Measurements from ENCODE around the gene BRD3.
A peak's percentile ranks its signal among the peaks of the same experiment; 100 is the strongest.
"Not testable (repeated sequence)": the region's sequence is repeated elsewhere in the genome, so short reads cannot be mapped to it uniquely, and the experiment has no call there.

Gene BRD3

GRCh38 chr9:133991214-133991921 lies 76.5 kb downstream of the BRD3 start:
- peaks cover 5% of the 10 kb centered on the region for H3K4me1 Mint-ChIP-seq (ENCODE audit: low read depth)
- no peaks in the 10 kb centered on the region for H3K9me3 Mint-ChIP-seq (ENCODE audit: low read depth)
- no peak overlapping the region for H3K27ac Mint-ChIP-seq
- no peaks in the 10 kb centered on the region for H3K27me3 Mint-ChIP-seq
- peak overlapping the region; percentile 54 for H3K4me3 Mint-ChIP-seq
- no peaks in the 10 kb centered on the region for H3K36me3 Mint-ChIP-seq

GRCh38 chr9:133990366-133991213 lies 77.2 kb downstream of the BRD3 start:
- Mint-ChIP-seq H3K27me3 (no peaks in the 10 kb centered on the region), H3K36me3 (no peaks in the 10 kb centered on the region), H3K9me3 (ENCODE audit: low read depth) (no peaks in the 10 kb centered on the region), H3K4me1 (ENCODE audit: low read depth) (peaks cover 5% of the 10 kb centered on the region), H3K27ac (no peak overlapping the region), H3K4me3 (peak overlapping the region; percentile 57)

GRCh38 chr9:133989625-133990365 lies 78.0 kb downstream of the BRD3 start:
- peaks cover 5% of the 10 kb centered on the region for H3K4me1 Mint-ChIP-seq (ENCODE audit: low read depth)
- H3K9me3 Mint-ChIP-seq (ENCODE audit: low read depth) = no peaks in the 10 kb centered on the region
- H3K36me3 Mint-ChIP-seq = no peaks in the 10 kb centered on the region
- no peak overlapping the region for H3K27ac Mint-ChIP-seq
- H3K4me3 Mint-ChIP-seq = peak overlapping the region; percentile 53
- H3K27me3 Mint-ChIP-seq = no peaks in the 10 kb centered on the region

- H3K4me1 Mint-ChIP-seq (ENCODE audit: low read depth); H3K36me3 Mint-ChIP-seq; H3K4me3 Mint-ChIP-seq; H3K27ac Mint-ChIP-seq; H3K9me3 Mint-ChIP-seq (ENCODE audit: low read depth); H3K27me3 Mint-ChIP-seq: not testable (repeated sequence)
These were observed 79.1 kb downstream of the BRD3 start for GRCh38 chr9:133988771-133989170.

- H3K9me3 Mint-ChIP-seq (ENCODE audit: low read depth) = no peaks in the 10 kb centered on the region
These were observed 79.7 kb downstream of the BRD3 start for GRCh38 chr9:133987946-133988665.

GRCh38 chr9:133987446-133987788 lies 80.4 kb downstream of the BRD3 start:
- Mint-ChIP-seq H3K36me3 (no peaks in the 10 kb centered on the region), H3K4me1 (ENCODE audit: low read depth) (peaks cover 2% of the 10 kb centered on the region), H3K27ac (no peak overlapping the region), H3K9me3 (ENCODE audit: low read depth) (no peaks in the 10 kb centered on the region), H3K27me3 (no peaks in the 10 kb centered on the region), H3K4me3 (no peak overlapping the region)

More at GRCh38 chr9:133987946-133988665, 79.7 kb downstream of the BRD3 start:
- Mint-ChIP-seq H3K4me3 (no peak overlapping the region), H3K36me3 (no peaks in the 10 kb centered on the region), H3K27me3 (no peaks in the 10 kb centered on the region), H3K27ac (no peak overlapping the region), H3K4me1 (ENCODE audit: low read depth) (peaks cover 2% of the 10 kb centered on the region)

GRCh38 chr9:133986774-133987445 lies 80.9 kb downstream of the BRD3 start:
- Mint-ChIP-seq H3K27me3 (no peaks in the 10 kb centered on the region), H3K27ac (no peak overlapping the region), H3K4me1 (ENCODE audit: low read depth) (peaks cover 2% of the 10 kb centered on the region), H3K4me3 (no peak overlapping the region), H3K9me3 (ENCODE audit: low read depth) (no peaks in the 10 kb centered on the region), H3K36me3 (no peaks in the 10 kb centered on the region)

- no peaks in the 10 kb centered on the region for H3K36me3 Mint-ChIP-seq
- no peaks in the 10 kb centered on the region for H3K9me3 Mint-ChIP-seq (ENCODE audit: low read depth)
- H3K4me1 Mint-ChIP-seq (ENCODE audit: low read depth) = peaks cover 2% of the 10 kb centered on the region
- no peak overlapping the region for H3K27ac Mint-ChIP-seq
- no peak overlapping the region for H3K4me3 Mint-ChIP-seq
- H3K27me3 Mint-ChIP-seq = no peaks in the 10 kb centered on the region
These were observed 81.8 kb downstream of the BRD3 start for GRCh38 chr9:133986061-133986460.

GRCh38 chr9:133982971-133983720 lies 84.7 kb downstream of the BRD3 start:
- no peaks in the 10 kb centered on the region for H3K27me3 Mint-ChIP-seq
- H3K36me3 Mint-ChIP-seq = no peaks in the 10 kb centered on the region
- no peak overlapping the region for H3K4me3 Mint-ChIP-seq
- H3K4me1 Mint-ChIP-seq (ENCODE audit: low read depth) = no peaks in the 10 kb centered on the region
- no peaks in the 10 kb centered on the region for H3K9me3 Mint-ChIP-seq (ENCODE audit: low read depth)
- no peak overlapping the region for H3K27ac Mint-ChIP-seq

GRCh38 chr9:133981958-133982681 lies 85.7 kb downstream of the BRD3 start:
- Mint-ChIP-seq H3K4me1 (ENCODE audit: low read depth) (no peaks in the 10 kb centered on the region), H3K27ac (no peak overlapping the region), H3K4me3 (no peak overlapping the region), H3K9me3 (ENCODE audit: low read depth) (no peaks in the 10 kb centered on the region), H3K36me3 (no peaks in the 10 kb centered on the region), H3K27me3 (no peaks in the 10 kb centered on the region)

GRCh38 chr9:133981589-133981957 lies 86.3 kb downstream of the BRD3 start:
- H3K4me1 Mint-ChIP-seq (ENCODE audit: low read depth) = no peaks in the 10 kb centered on the region
- no peaks in the 10 kb centered on the region for H3K27me3 Mint-ChIP-seq
- no peak overlapping the region for H3K4me3 Mint-ChIP-seq

GRCh38 chr9:133980864-133981588 lies 86.8 kb downstream of the BRD3 start:
- Mint-ChIP-seq H3K36me3 (no peaks in the 10 kb centered on the region), H3K4me1 (ENCODE audit: low read depth) (no peaks in the 10 kb centered on the region), H3K4me3 (no peak overlapping the region), H3K27ac (no peak overlapping the region), H3K27me3 (no peaks in the 10 kb centered on the region), H3K9me3 (ENCODE audit: low read depth) (no peaks in the 10 kb centered on the region)

More at GRCh38 chr9:133981589-133981957, 86.3 kb downstream of the BRD3 start:
- no peak overlapping the region for H3K27ac Mint-ChIP-seq
- no peaks in the 10 kb centered on the region for H3K9me3 Mint-ChIP-seq (ENCODE audit: low read depth)
- H3K36me3 Mint-ChIP-seq = no peaks in the 10 kb centered on the region
